Endothelial cell of umbilical vein (primary cell): ENCODE results near the gene KRT77. TPM values are rescaled to one million over a fixed set of nuclear protein-coding genes. Genes with fewer than 3 reads are reported as not detected.

Experiments
- BruUV-seq: library from RNA; stranded (reverse); fragments of 400-500 nt; replicated peaks from 2 replicates; lab custom pipeline; 2021; lab: Mats Ljungman, UMichigan
- CTCF ChIA-PET: fragments of 300-600, 350-600 bp; sonication (Branson Sonifier 250); formaldehyde crosslinking; loops from one replicate; lab custom pipeline; 2021; ENCODE audit warnings: antibody characterized with exemption, inconsistent platforms; lab: Charles Lee
- POLR2A ChIA-PET: fragments of 300-600, 350-600 bp; sonication (Branson Sonifier 250); formaldehyde crosslinking; loops from one replicate; lab custom pipeline; 2021; ENCODE audit warnings: antibody characterized with exemption, inconsistent platforms; lab: Charles Lee
- DNase-seq: peaks from one replicate; pipeline ENCODE4 v3.0.0-alpha.2; 2011; ENCODE audit warnings: low read depth, low spot score
- FAIRE-seq: peaks from 2 replicates; lab custom pipeline; 2011; peaks lifted over from hg19 to GRCh38; lab: Jason Lieb, UNC
- H2AFZ ChIP-seq: 2 replicates; pipeline ENCODE4 v1.6.0; 2012; ENCODE audit warnings: low read depth, low read length, control low read depth, inconsistent platforms
- H3K27ac ChIP-seq: 2 replicates; pipeline ENCODE4 v1.5.1; 2011; ENCODE audit warnings: low read depth, mild to moderate bottlenecking, control low read depth, low read length, moderate library complexity; ENCODE audit not compliant: insufficient read depth
- H3K27me3 ChIP-seq, 2 experiments: 2 replicates each; pipeline versions ENCODE4 v1.6.0 to v1.6.1; 2011; ENCODE audit warnings: low read length in 2 of 2, mixed read lengths in 1 of 2; ENCODE audit not compliant: control insufficient read depth in 2 of 2, insufficient read depth in 2 of 2
- H3K36me3 ChIP-seq, 2 experiments: 2 replicates in 1 of 2; 3 replicates in 1 of 2; pipeline ENCODE4 v1.5.1; 2011; ENCODE audit warnings: low read length in 2 of 2, mild to moderate bottlenecking in 1 of 2, moderate library complexity in 1 of 2; ENCODE audit not compliant: control insufficient read depth in 2 of 2, insufficient read depth in 2 of 2; ENCODE audit errors: extremely low read depth in 1 of 2
- H3K4me1 ChIP-seq: 3 replicates; pipeline ENCODE4 v1.5.1; 2011; ENCODE audit warnings: mild to moderate bottlenecking, low read length; ENCODE audit not compliant: control insufficient read depth, insufficient read depth; ENCODE audit errors: extremely low read depth
- H3K4me2 ChIP-seq: 2 replicates; pipeline ENCODE4 v1.6.1; 2011; ENCODE audit warnings: low read length, control low read depth, mixed read lengths; ENCODE audit not compliant: insufficient read depth
- H3K4me3 ChIP-seq, 3 experiments: fragments of 200-600 bp in 1 of 3; sonication (generic), shearing (Covaris generic) in 1 of 3; replicated peaks in 1 of 3; 2 replicates each; pipeline ENCODE4 v1.5.1; 2011 to 2016; ENCODE audit warnings: control low read depth in 3 of 3, low read length in 3 of 3, mild to moderate bottlenecking in 2 of 3, inconsistent platforms in 1 of 3, low read depth in 1 of 3, moderate library complexity in 1 of 3; ENCODE audit not compliant: insufficient read depth in 1 of 3
- H3K79me2 ChIP-seq: 2 replicates; pipeline ENCODE4 v1.6.0; 2012; ENCODE audit warnings: low read length, inconsistent platforms; ENCODE audit not compliant: control insufficient read depth, insufficient read depth
- H3K9ac ChIP-seq: replicated peaks from 2 replicates; pipeline ENCODE3; 2011; ENCODE audit warnings: low read length, control low read depth; ENCODE audit not compliant: insufficient read depth; ENCODE audit errors: extremely low read depth
- H3K9me1 ChIP-seq: replicated peaks from 3 replicates; pipeline ENCODE4 v1.6.0; 2011; ENCODE audit warnings: mild to moderate bottlenecking, low read length; ENCODE audit not compliant: control insufficient read depth, insufficient read depth; ENCODE audit errors: extremely low read depth
- H3K9me3 ChIP-seq: replicated peaks from 2 replicates; pipeline ENCODE4 v1.5.1; 2012; ENCODE audit warnings: low read length, inconsistent platforms; ENCODE audit not compliant: control insufficient read depth, insufficient read depth
- H4K20me1 ChIP-seq: replicated peaks from 2 replicates; pipeline ENCODE3; 2011; ENCODE audit warnings: mild to moderate bottlenecking, low read length; ENCODE audit not compliant: control insufficient read depth, insufficient read depth; ENCODE audit errors: extremely low read depth
- EZH2 ChIP-seq: IDR thresholded peaks from 2 replicates; pipeline ENCODE4 v1.6.1; 2012; ENCODE audit warnings: borderline replicate concordance, low read depth, mild to moderate bottlenecking, moderate library complexity, low read length, inconsistent platforms; ENCODE audit not compliant: severe bottlenecking
- FOS ChIP-seq: IDR thresholded peaks from 2 replicates; pipeline ENCODE4 v1.6.1; 2011; ENCODE audit warnings: mild to moderate bottlenecking, low read length, moderate library complexity, borderline replicate concordance; ENCODE audit not compliant: insufficient read depth
- GATA2 ChIP-seq: IDR thresholded peaks from 2 replicates; pipeline ENCODE4 v1.7.0; 2011; ENCODE audit warnings: low read depth, mild to moderate bottlenecking, moderate library complexity, mixed read lengths, low read length; ENCODE audit not compliant: insufficient read length, insufficient read depth
- JUN ChIP-seq: IDR thresholded peaks from 2 replicates; pipeline ENCODE4 v1.6.1; 2011; ENCODE audit warnings: borderline replicate concordance, low read depth; ENCODE audit not compliant: insufficient read length, insufficient read depth
- MAX ChIP-seq: IDR thresholded peaks from 2 replicates; pipeline ENCODE4 v1.6.1; 2011; ENCODE audit not compliant: insufficient read depth, insufficient read length
- MYC ChIP-seq: IDR thresholded peaks from one replicate; pipeline ENCODE4 v1.6.1; 2011; ENCODE audit warnings: mild to moderate bottlenecking, low read depth, low read length
- POLR2A ChIP-seq: IDR thresholded peaks from 2 replicates; pipeline ENCODE4 v1.6.1; 2012; ENCODE audit warnings: low read depth, mild to moderate bottlenecking, control low read depth, low read length
- POLR2AphosphoS5 ChIP-seq: IDR thresholded peaks from 2 replicates; pipeline ENCODE4 v1.6.1; 2012; ENCODE audit warnings: low read depth, mild to moderate bottlenecking, control low read depth, low read length, moderate library complexity; ENCODE audit not compliant: insufficient read depth
- dilution Hi-C: fragments of 300-500 bp; cut with MboI; formaldehyde crosslinking; loops from one replicate; pipeline ENCODE4 v1.15.0; 2019; ENCODE audit warnings: low sequenced_read_pairs; ENCODE audit not compliant: extremely low pct_ligation_motif_present
- intact Hi-C: fragments of 100-400 bp; cut with micrococcal nuclease; formaldehyde crosslinking; loops from one replicate; pipeline ENCODE4 v1.10.0; 2022
- polyA plus RNA-seq, 4 experiments: library from polyadenylated mRNA; depleted of rRNA in 3 of 4; stranded (reverse) in 3 of 4; unstranded in 1 of 4; fragments of >200 nt; gene quantifications; 2 replicates each; pipeline versions ENCODE4 v1.2.1 to v1.2.3, GENCODE V29; 2011 to 2012; ENCODE audit warnings: missing spikeins in 1 of 4
- total RNA-seq: library from RNA; stranded (reverse); gene quantifications from 2 replicates; pipeline ENCODE4 v1.2.3, GENCODE V29; 2021
- TF ChIP-seq, protein P1 (sequence below), 2 donors: IDR thresholded peaks; 1 replicate in 1 of 2; 2 replicates in 1 of 2; pipeline ENCODE4 v1.5.1; 2011; ENCODE audit warnings: low read length in 2 of 2, mild to moderate bottlenecking in 2 of 2, moderate library complexity in 2 of 2, control low read depth in 1 of 2, inconsistent platforms in 1 of 2, low read depth in 1 of 2; ENCODE audit not compliant: insufficient read depth in 1 of 2; ENCODE audit errors: extremely low read depth in 1 of 2

Gene KRT77
- total and polyA plus RNA-seq, 2 donors (not counting 3 experiments of a cell fraction or from before 2014, with no cell fraction given), result not detected

- H3K4me2 ChIP-seq, result no peak overlapping the region
- ChIA-PET POLR2A (no interaction called here), CTCF (no interaction called here)
- no TSS peak for BruUV-seq
- DNase-seq (no peak), FAIRE-seq (no peak)
- no peak overlapping the region for H3K27ac ChIP-seq
- no peak overlapping the region for H2AFZ ChIP-seq
- no peaks in the 10 kb centered on the region for H3K79me2 ChIP-seq
- intact Hi-C loops (no loop called here), dilution Hi-C loops (no loop called here)
- H4K20me1 ChIP-seq, result no peaks in the 10 kb centered on the region
- no peaks in the 10 kb centered on the region for H3K4me1 ChIP-seq
- no peak overlapping the region for H3K9ac ChIP-seq
- no peaks in the 10 kb centered on the region for H3K27me3 ChIP-seq
- no peaks in the 10 kb centered on the region for H3K36me3 ChIP-seq
- H3K9me1 ChIP-seq, result no peaks in the 10 kb centered on the region
- TF ChIP-seq GATA2, result no peak
- TF ChIP-seq JUN, result no peak
- no peak for TF ChIP-seq MYC
- TF ChIP-seq FOS, result no peak
- no peak for TF ChIP-seq MAX
- TF ChIP-seq, protein P1, sequence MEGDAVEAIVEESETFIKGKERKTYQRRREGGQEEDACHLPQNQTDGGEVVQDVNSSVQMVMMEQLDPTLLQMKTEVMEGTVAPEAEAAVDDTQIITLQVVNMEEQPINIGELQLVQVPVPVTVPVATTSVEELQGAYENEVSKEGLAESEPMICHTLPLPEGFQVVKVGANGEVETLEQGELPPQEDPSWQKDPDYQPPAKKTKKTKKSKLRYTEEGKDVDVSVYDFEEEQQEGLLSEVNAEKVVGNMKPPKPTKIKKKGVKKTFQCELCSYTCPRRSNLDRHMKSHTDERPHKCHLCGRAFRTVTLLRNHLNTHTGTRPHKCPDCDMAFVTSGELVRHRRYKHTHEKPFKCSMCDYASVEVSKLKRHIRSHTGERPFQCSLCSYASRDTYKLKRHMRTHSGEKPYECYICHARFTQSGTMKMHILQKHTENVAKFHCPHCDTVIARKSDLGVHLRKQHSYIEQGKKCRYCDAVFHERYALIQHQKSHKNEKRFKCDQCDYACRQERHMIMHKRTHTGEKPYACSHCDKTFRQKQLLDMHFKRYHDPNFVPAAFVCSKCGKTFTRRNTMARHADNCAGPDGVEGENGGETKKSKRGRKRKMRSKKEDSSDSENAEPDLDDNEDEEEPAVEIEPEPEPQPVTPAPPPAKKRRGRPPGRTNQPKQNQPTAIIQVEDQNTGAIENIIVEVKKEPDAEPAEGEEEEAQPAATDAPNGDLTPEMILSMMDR (IDR thresholded peaks at IDR 0.05; ENCODE audit: extremely low read depth in 1 of 2, insufficient read depth in 1 of 2, low read depth in 1 of 2, low read length in 2 of 2), result no peak
- TF ChIP-seq POLR2AphosphoS5, result no peak
- no peak for TF ChIP-seq EZH2
- no peak for TF ChIP-seq POLR2A
- no peaks in the 10 kb centered on the region for H3K9me3 ChIP-seq
- no peak overlapping the region for H3K4me3 ChIP-seq
These were observed 21.6 kb downstream of the KRT77 start for GRCh38 chr12:52681526-52682380.
